HepG2 (cell line): ENCODE results near the gene SMCO4. TPM values are rescaled to one million over a fixed set of nuclear protein-coding genes. Genes with fewer than 3 reads are reported as not detected.
A peak's percentile ranks its signal among the peaks of the same experiment; 100 is the strongest.

Source experiments
- FOXA3 ChIP-seq: IDR thresholded peaks from 2 replicates; pipeline ENCODE4 v1.6.1; 2016; ENCODE audit warnings: missing genetic modification reagents, missing compliant biosample characterization
- FOXO1 ChIP-seq: sonication (generic); formaldehyde crosslinking; IDR thresholded peaks from 2 replicates; pipeline ENCODE4 v1.4.0; 2020; ENCODE audit warnings: missing genetic modification reagents
- ISX ChIP-seq: sonication (generic); formaldehyde crosslinking; conservative IDR thresholded peaks from 2 replicates; pipeline ENCODE4 v1.5.0; 2020; ENCODE audit warnings: missing genetic modification reagents
- MEIS1 ChIP-seq: sonication (generic); formaldehyde crosslinking; IDR thresholded peaks from 2 replicates; pipeline ENCODE4 v1.9.0; 2021; ENCODE audit warnings: mild to moderate bottlenecking, missing genetic modification reagents, moderate library complexity, borderline replicate concordance
- MTA1 ChIP-seq: sonication (generic); formaldehyde crosslinking; IDR thresholded peaks from 2 replicates; pipeline ENCODE4 v1.4.0; 2020; ENCODE audit warnings: missing genetic modification reagents, mild to moderate bottlenecking, borderline replicate concordance
- NFKBIZ ChIP-seq: IDR thresholded peaks from 2 replicates; pipeline ENCODE4 v1.6.1; 2018; ENCODE audit warnings: missing genetic modification reagents, missing compliant biosample characterization
- PAX8 ChIP-seq: sonication (generic); formaldehyde crosslinking; IDR thresholded peaks from 2 replicates; pipeline ENCODE4 v1.8.0; 2022; ENCODE audit warnings: mild to moderate bottlenecking, missing genetic modification reagents, borderline replicate concordance
- RBM39 ChIP-seq: fragments of 200-400 bp; formaldehyde crosslinking; IDR thresholded peaks from one replicate; pipeline ENCODE4 v1.6.1; 2018; ENCODE audit warnings: antibody characterized with exemption, mild to moderate bottlenecking, low read depth, low read length; ENCODE audit not compliant: poor library complexity, severe bottlenecking
- SNAPC2 ChIP-seq: sonication (generic); formaldehyde crosslinking; IDR thresholded peaks from 2 replicates; pipeline ENCODE4 v1.8.1; 2022; ENCODE audit warnings: mild to moderate bottlenecking, missing genetic modification reagents
- STAT5B ChIP-seq: sonication (generic); formaldehyde crosslinking; IDR thresholded peaks from 2 replicates; pipeline ENCODE4 v1.4.0; 2020; ENCODE audit warnings: missing genetic modification reagents
- TCF7 ChIP-seq: sonication (generic); IDR thresholded peaks from 2 replicates; pipeline ENCODE4 v1.6.1; 2016; ENCODE audit warnings: antibody characterized with exemption, low read depth
- ZBTB38 ChIP-seq: sonication (generic); formaldehyde crosslinking; IDR thresholded peaks from 2 replicates; pipeline ENCODE4 v1.5.1; 2020; ENCODE audit warnings: mild to moderate bottlenecking, missing genetic modification reagents
- ZNF274 ChIP-seq: sonication (generic); formaldehyde crosslinking; IDR thresholded peaks from 2 replicates; pipeline ENCODE4 v1.5.1; 2020; ENCODE audit warnings: mild to moderate bottlenecking, missing genetic modification reagents
- ZNF546 ChIP-seq: sonication (generic); formaldehyde crosslinking; conservative IDR thresholded peaks from 2 replicates; pipeline ENCODE4 v1.8.1; 2023; ENCODE audit warnings: mild to moderate bottlenecking, missing genetic modification reagents
- ZNF652 ChIP-seq: IDR thresholded peaks from 2 replicates; pipeline ENCODE4 v1.6.1; 2016; ENCODE audit warnings: low read depth, borderline replicate concordance
- ZNF768 ChIP-seq: sonication (generic); formaldehyde crosslinking; IDR thresholded peaks from 2 replicates; pipeline ENCODE4 v1.4.0; 2020; ENCODE audit warnings: missing genetic modification reagents
- ZNF776 ChIP-seq: sonication (generic); formaldehyde crosslinking; IDR thresholded peaks from 2 replicates; pipeline ENCODE4 v1.4.0; 2020; ENCODE audit warnings: mild to moderate bottlenecking, missing genetic modification reagents
- ZNF782 ChIP-seq: sonication (generic); formaldehyde crosslinking; IDR thresholded peaks from 2 replicates; pipeline ENCODE4 v1.4.0; 2020; ENCODE audit warnings: missing genetic modification reagents, mild to moderate bottlenecking, borderline replicate concordance
- ZNF790 ChIP-seq: sonication (generic); formaldehyde crosslinking; IDR thresholded peaks from 2 replicates; pipeline ENCODE4 v1.8.0; 2022; ENCODE audit warnings: missing genetic modification reagents, mild to moderate bottlenecking, borderline replicate concordance
- ZSCAN25 ChIP-seq: sonication (generic); formaldehyde crosslinking; IDR thresholded peaks from 2 replicates; pipeline ENCODE4 v1.8.0; 2022; ENCODE audit warnings: mild to moderate bottlenecking, missing genetic modification reagents
- ZSCAN9 ChIP-seq: IDR thresholded peaks from 2 replicates; pipeline ENCODE4 v1.6.1; 2016; ENCODE audit warnings: borderline replicate concordance
- polyA plus RNA-seq, 8 experiments: library from polyadenylated mRNA; depleted of rRNA in 3 of 8; stranded (reverse) in 7 of 8; unstranded in 1 of 8; fragments of >200 nt; fragmentation: Illumina TruSeq in 4 of 8; extraction: Trizol in 4 of 8; gene quantifications; 2 replicates each; pipeline versions ENCODE4 v1.2.1 to v1.2.3, GENCODE V29; 2011 to 2016; ENCODE audit warnings: low read depth in 4 of 8, missing spikeins in 1 of 8, mixed read lengths in 1 of 8; ENCODE audit not compliant: insufficient read depth in 1 of 8
- total RNA-seq, 5 experiments: library from RNA; depleted of rRNA; stranded (reverse); fragments of >200 nt; fragmentation: Illumina TruSeq; extraction: Trizol; gene quantifications; 2 replicates each; pipeline ENCODE4 v1.2.3, GENCODE V29; 2016; ENCODE audit warnings: low read depth in 1 of 5
- TF ChIP-seq, protein P1 (sequence below): sonication (generic); formaldehyde crosslinking; IDR thresholded peaks from 2 replicates; pipeline ENCODE4 v1.4.0; 2020; ENCODE audit warnings: missing genetic modification reagents
- TF ChIP-seq, protein P2 (sequence below): sonication (generic); formaldehyde crosslinking; IDR thresholded peaks from 2 replicates; pipeline ENCODE4 v1.8.0; 2022; ENCODE audit warnings: mild to moderate bottlenecking, missing genetic modification reagents
- TF ChIP-seq, protein P3 (sequence below): sonication (generic); formaldehyde crosslinking; IDR thresholded peaks from 2 replicates; pipeline ENCODE4 v1.8.1; 2022; ENCODE audit warnings: mild to moderate bottlenecking, missing genetic modification reagents
- TF ChIP-seq, protein P4 (sequence below): sonication (generic); formaldehyde crosslinking; IDR thresholded peaks from 2 replicates; pipeline ENCODE4 v1.8.1; 2023; ENCODE audit warnings: mild to moderate bottlenecking, missing genetic modification reagents
- TF ChIP-seq, protein P5 (sequence below): sonication (generic); formaldehyde crosslinking; conservative IDR thresholded peaks from 2 replicates; pipeline ENCODE4 v1.8.0; 2022; ENCODE audit warnings: low read depth, missing genetic modification reagents

SMCO4 gene
- total and polyA plus RNA-seq, 2 of the 13 experiments (the other 11 are each of a cell fraction or from before 2014, with no cell fraction given): 10.6 to 28.5 TPM

DNA sequence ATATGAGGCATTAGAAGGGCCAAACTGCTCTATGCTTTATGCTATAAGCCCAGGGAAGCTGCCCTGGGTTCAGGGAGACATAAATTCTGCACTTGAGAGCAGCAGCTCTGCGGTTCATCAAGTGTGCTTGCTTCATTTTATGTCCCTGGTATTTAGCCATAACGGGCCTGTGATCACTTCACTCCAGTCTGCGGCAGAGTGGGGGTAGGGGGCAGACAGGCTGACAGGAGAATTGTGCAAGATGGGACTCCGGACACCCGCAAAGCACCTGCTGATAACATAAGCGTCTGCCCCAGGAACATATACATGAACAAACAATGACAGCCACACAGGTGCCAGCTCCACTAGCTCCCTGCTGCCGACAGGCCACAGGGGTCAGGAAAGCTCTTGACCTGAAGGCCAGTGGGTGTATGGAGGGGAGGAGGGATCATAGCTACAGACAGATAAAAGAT, 56.1 kb downstream of the SMCO4 start (continued):
- TF ChIP-seq PAX8 (CRISPR knock-in tag): no peak
- peak; percentile 98 for TF ChIP-seq MEIS1 (CRISPR knock-in tag)
- TF ChIP-seq SNAPC2 (CRISPR knock-in tag): no peak
- TF ChIP-seq, protein P1, sequence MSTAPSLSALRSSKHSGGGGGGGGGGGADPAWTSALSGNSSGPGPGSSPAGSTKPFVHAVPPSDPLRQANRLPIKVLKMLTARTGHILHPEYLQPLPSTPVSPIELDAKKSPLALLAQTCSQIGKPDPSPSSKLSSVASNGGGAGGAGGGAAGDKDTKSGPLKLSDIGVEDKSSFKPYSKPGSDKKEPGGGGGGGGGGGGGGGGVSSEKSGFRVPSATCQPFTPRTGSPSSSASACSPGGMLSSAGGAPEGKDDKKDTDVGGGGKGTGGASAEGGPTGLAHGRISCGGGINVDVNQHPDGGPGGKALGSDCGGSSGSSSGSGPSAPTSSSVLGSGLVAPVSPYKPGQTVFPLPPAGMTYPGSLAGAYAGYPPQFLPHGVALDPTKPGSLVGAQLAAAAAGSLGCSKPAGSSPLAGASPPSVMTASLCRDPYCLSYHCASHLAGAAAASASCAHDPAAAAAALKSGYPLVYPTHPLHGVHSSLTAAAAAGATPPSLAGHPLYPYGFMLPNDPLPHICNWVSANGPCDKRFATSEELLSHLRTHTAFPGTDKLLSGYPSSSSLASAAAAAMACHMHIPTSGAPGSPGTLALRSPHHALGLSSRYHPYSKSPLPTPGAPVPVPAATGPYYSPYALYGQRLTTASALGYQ (CRISPR knock-in tag): peak; percentile 91
- no peak for TF ChIP-seq ZBTB38 (CRISPR knock-in tag)
- TF ChIP-seq TCF7: peak; percentile 76
- TF ChIP-seq ZNF274 (CRISPR knock-in tag): 0 out of 2 replicates have a peak, but pooled peaks have one; percentile 49
- peak; percentile 90 for TF ChIP-seq NFKBIZ
- TF ChIP-seq STAT5B (CRISPR knock-in tag): no peak
- no peak for TF ChIP-seq ISX (CRISPR knock-in tag)
- no peak for TF ChIP-seq ZNF782 (CRISPR knock-in tag)
- peak; percentile 91 for TF ChIP-seq FOXA3 (CRISPR knock-in tag)
- no peak for TF ChIP-seq ZNF790
- TF ChIP-seq ZNF546 (CRISPR knock-in tag): no peak
- TF ChIP-seq ZSCAN25 (CRISPR knock-in tag): peak; percentile 81; the same call in 1 of the 2 replicates
- no peak for TF ChIP-seq RBM39
- TF ChIP-seq, protein P2, sequence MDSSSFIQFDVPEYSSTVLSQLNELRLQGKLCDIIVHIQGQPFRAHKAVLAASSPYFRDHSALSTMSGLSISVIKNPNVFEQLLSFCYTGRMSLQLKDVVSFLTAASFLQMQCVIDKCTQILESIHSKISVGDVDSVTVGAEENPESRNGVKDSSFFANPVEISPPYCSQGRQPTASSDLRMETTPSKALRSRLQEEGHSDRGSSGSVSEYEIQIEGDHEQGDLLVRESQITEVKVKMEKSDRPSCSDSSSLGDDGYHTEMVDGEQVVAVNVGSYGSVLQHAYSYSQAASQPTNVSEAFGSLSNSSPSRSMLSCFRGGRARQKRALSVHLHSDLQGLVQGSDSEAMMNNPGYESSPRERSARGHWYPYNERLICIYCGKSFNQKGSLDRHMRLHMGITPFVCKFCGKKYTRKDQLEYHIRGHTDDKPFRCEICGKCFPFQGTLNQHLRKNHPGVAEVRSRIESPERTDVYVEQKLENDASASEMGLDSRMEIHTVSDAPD (CRISPR knock-in tag): no peak
- TF ChIP-seq, protein P3, sequence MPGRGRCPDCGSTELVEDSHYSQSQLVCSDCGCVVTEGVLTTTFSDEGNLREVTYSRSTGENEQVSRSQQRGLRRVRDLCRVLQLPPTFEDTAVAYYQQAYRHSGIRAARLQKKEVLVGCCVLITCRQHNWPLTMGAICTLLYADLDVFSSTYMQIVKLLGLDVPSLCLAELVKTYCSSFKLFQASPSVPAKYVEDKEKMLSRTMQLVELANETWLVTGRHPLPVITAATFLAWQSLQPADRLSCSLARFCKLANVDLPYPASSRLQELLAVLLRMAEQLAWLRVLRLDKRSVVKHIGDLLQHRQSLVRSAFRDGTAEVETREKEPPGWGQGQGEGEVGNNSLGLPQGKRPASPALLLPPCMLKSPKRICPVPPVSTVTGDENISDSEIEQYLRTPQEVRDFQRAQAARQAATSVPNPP (CRISPR knock-in tag): no peak; the same call in 1 of the 2 replicates
- 0 out of 2 replicates have a peak, but pooled peaks have one; percentile 27 for TF ChIP-seq ZSCAN9
- TF ChIP-seq ZNF776 (CRISPR knock-in tag): no peak
- TF ChIP-seq, protein P4, sequence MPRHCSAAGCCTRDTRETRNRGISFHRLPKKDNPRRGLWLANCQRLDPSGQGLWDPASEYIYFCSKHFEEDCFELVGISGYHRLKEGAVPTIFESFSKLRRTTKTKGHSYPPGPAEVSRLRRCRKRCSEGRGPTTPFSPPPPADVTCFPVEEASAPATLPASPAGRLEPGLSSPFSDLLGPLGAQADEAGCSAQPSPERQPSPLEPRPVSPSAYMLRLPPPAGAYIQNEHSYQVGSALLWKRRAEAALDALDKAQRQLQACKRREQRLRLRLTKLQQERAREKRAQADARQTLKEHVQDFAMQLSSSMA (CRISPR knock-in tag): no peak
- peak; percentile 46; the same call in 1 of the 2 replicates for TF ChIP-seq ZNF652 (CRISPR knock-in tag)
- peak; percentile 95 for TF ChIP-seq MTA1
- no peak for TF ChIP-seq ZNF768 (CRISPR knock-in tag)
- TF ChIP-seq, protein P5, sequence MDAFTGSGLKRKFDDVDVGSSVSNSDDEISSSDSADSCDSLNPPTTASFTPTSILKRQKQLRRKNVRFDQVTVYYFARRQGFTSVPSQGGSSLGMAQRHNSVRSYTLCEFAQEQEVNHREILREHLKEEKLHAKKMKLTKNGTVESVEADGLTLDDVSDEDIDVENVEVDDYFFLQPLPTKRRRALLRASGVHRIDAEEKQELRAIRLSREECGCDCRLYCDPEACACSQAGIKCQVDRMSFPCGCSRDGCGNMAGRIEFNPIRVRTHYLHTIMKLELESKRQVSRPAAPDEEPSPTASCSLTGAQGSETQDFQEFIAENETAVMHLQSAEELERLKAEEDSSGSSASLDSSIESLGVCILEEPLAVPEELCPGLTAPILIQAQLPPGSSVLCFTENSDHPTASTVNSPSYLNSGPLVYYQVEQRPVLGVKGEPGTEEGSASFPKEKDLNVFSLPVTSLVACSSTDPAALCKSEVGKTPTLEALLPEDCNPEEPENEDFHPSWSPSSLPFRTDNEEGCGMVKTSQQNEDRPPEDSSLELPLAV (CRISPR knock-in tag): no peak
- peak; percentile 94 for TF ChIP-seq FOXO1 (CRISPR knock-in tag)
